ENCODE data around the gene SIN3B. TPM values are rescaled to one million over a fixed set of nuclear protein-coding genes. Genes with fewer than 3 reads are reported as not detected.

SIN3B gene
- polyA plus RNA-seq, 2 of the 4 experiments (the other 2 are of a cell fraction): 12.2 to 21.3 TPM

DNA sequence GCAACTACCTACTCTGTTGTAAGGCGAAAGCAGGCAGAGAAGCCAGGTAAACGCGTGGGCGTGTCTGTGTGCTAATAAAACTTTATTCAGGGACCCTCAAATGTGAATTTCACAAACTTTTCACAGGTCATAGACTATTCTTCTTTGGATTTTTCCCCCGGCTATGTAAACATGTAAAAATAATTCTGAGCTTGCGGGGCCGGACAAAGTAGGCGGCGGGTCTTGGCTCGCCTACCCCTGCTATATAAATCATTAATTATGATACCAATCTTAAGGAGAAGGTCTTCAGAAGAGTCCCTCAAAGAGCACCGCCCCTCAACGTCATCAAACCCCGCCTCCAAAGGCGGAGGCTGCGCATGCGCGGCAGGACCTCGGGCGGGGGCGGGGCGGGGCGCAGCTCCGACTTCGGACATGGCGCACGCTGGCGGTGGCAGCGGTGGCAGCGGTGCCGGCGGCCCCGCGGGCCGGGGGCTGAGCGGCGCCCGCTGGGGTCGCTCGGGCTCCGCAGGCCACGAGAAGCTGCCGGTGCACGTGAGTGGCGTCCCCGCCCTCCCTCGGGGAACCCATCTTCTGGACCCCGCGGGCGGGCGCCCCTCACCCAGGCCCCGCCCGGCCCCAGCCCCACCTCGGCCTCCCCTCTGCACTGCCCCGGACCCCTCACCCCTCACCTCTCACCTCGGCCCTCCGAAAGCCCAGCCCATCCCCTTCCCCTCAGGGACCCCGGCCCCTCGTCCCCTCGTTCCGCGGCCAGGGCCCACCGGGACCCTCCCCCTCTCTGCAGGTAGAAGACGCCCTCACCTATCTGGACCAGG is at the start of gene SIN3B (continued):
- TF ChIP-seq, protein P1, sequence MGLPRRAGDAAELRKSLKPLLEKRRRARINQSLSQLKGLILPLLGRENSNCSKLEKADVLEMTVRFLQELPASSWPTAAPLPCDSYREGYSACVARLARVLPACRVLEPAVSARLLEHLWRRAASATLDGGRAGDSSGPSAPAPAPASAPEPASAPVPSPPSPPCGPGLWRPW (IDR thresholded peaks at IDR 0.05): no peak
- TF ChIP-seq CBX2 (IDR thresholded peaks at IDR 0.05; ENCODE audit: borderline replicate concordance, low read depth) (no peak), CHD2 (IDR thresholded peaks at IDR 0.05; ENCODE audit: low read length, partially characterized antibody) (no peak), RCOR1 (IDR thresholded peaks at IDR 0.05; ENCODE audit: low read depth, low read length) (no peak), HOXB5 (CRISPR knock-in tag; IDR thresholded peaks at IDR 0.05) (no peak)

GRCh38 chr19:16779539-16780163 is 49.5 kb upstream of the SIN3B start:
- CTCF ChIA-PET: interaction anchor here (0.6 to 2.6 kb wide), 16 partner anchors 8 to 292 kb away, joined by 3 to 16 read pairs (median 4); partner anchors contain the start of gene SIN3B
- no peak for DNase-seq (ENCODE audit: low read depth in 1 of 2, low spot score in 1 of 2)
- H3K27ac ChIP-seq: no peak overlapping the region
- ATAC-seq: no peak
- no peak overlapping the region for H3K4me3 ChIP-seq
- POLR2A ChIA-PET: no interaction called here
- no peaks in the 10 kb centered on the region for H3K9me3 ChIP-seq
- no peak overlapping the region for H3K4me2 ChIP-seq
- TF ChIP-seq EHF (CRISPR knock-in tag; IDR thresholded peaks at IDR 0.05): no peak
- no peak for TF ChIP-seq EHMT2 (IDR thresholded peaks at IDR 0.05; ENCODE audit: low read depth)
- TF ChIP-seq TFCP2L1 (CRISPR knock-in tag; IDR thresholded peaks at IDR 0.05): no peak
- TF ChIP-seq, protein P2, sequence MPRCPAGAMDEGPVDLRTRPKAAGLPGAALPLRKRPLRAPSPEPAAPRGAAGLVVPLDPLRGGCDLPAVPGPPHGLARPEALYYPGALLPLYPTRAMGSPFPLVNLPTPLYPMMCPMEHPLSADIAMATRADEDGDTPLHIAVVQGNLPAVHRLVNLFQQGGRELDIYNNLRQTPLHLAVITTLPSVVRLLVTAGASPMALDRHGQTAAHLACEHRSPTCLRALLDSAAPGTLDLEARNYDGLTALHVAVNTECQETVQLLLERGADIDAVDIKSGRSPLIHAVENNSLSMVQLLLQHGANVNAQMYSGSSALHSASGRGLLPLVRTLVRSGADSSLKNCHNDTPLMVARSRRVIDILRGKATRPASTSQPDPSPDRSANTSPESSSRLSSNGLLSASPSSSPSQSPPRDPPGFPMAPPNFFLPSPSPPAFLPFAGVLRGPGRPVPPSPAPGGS (IDR thresholded peaks at IDR 0.05): no peak
- TF ChIP-seq JUN (IDR thresholded peaks at IDR 0.05): no peak
- TF ChIP-seq, protein P3, sequence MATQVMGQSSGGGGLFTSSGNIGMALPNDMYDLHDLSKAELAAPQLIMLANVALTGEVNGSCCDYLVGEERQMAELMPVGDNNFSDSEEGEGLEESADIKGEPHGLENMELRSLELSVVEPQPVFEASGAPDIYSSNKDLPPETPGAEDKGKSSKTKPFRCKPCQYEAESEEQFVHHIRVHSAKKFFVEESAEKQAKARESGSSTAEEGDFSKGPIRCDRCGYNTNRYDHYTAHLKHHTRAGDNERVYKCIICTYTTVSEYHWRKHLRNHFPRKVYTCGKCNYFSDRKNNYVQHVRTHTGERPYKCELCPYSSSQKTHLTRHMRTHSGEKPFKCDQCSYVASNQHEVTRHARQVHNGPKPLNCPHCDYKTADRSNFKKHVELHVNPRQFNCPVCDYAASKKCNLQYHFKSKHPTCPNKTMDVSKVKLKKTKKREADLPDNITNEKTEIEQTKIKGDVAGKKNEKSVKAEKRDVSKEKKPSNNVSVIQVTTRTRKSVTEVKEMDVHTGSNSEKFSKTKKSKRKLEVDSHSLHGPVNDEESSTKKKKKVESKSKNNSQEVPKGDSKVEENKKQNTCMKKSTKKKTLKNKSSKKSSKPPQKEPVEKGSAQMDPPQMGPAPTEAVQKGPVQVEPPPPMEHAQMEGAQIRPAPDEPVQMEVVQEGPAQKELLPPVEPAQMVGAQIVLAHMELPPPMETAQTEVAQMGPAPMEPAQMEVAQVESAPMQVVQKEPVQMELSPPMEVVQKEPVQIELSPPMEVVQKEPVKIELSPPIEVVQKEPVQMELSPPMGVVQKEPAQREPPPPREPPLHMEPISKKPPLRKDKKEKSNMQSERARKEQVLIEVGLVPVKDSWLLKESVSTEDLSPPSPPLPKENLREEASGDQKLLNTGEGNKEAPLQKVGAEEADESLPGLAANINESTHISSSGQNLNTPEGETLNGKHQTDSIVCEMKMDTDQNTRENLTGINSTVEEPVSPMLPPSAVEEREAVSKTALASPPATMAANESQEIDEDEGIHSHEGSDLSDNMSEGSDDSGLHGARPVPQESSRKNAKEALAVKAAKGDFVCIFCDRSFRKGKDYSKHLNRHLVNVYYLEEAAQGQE (IDR thresholded peaks at IDR 0.05): no peak
- TF ChIP-seq ZFP36 (IDR thresholded peaks at IDR 0.05; ENCODE audit: borderline replicate concordance, partially characterized antibody): no peak
- no peak for TF ChIP-seq FOSL2 (IDR thresholded peaks at IDR 0.05)
- TF ChIP-seq FOSL2 (CRISPR knock-in tag; IDR thresholded peaks at IDR 0.05): no peak
- no peak for TF ChIP-seq CEBPB (IDR thresholded peaks at IDR 0.05)
- no peak for TF ChIP-seq NR3C1 (IDR thresholded peaks at IDR 0.05)
- TF ChIP-seq, protein P4, sequence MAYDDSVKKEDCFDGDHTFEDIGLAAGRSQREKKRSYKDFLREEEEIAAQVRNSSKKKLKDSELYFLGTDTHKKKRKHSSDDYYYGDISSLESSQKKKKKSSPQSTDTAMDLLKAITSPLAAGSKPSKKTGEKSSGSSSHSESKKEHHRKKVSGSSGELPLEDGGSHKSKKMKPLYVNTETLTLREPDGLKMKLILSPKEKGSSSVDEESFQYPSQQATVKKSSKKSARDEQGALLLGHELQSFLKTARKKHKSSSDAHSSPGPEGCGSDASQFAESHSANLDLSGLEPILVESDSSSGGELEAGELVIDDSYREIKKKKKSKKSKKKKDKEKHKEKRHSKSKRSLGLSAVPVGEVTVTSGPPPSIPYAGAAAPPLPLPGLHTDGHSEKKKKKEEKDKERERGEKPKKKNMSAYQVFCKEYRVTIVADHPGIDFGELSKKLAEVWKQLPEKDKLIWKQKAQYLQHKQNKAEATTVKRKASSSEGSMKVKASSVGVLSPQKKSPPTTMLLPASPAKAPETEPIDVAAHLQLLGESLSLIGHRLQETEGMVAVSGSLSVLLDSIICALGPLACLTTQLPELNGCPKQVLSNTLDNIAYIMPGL (CRISPR knock-in tag; IDR thresholded peaks at IDR 0.05; ENCODE audit: borderline replicate concordance): no peak
- TF ChIP-seq, protein P5, sequence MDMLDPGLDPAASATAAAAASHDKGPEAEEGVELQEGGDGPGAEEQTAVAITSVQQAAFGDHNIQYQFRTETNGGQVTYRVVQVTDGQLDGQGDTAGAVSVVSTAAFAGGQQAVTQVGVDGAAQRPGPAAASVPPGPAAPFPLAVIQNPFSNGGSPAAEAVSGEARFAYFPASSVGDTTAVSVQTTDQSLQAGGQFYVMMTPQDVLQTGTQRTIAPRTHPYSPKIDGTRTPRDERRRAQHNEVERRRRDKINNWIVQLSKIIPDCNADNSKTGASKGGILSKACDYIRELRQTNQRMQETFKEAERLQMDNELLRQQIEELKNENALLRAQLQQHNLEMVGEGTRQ (IDR thresholded peaks at IDR 0.05): no peak
- TF ChIP-seq ESRRA (IDR thresholded peaks at IDR 0.05; ENCODE audit: borderline replicate concordance, low read length): no peak
- TF ChIP-seq HOXB5 (CRISPR knock-in tag; IDR thresholded peaks at IDR 0.05): no peak
- TF ChIP-seq ATOH8 (CRISPR knock-in tag; IDR thresholded peaks at IDR 0.05; ENCODE audit: low read depth): no peak
- TF ChIP-seq PBX3 (IDR thresholded peaks at IDR 0.05): no peak
- no peak for TF ChIP-seq CBX2 (IDR thresholded peaks at IDR 0.05; ENCODE audit: borderline replicate concordance, low read depth)
- H3K4me1 ChIP-seq: no peaks in the 10 kb centered on the region
- no peak for FAIRE-seq
- WGBS (ENCODE audit: missing lambda C conversion rate): 24% methylated on average over 3 of the region's 3 CpGs
